HepG2 (cell line): ENCODE results near the gene CSNK1D. TPM values are rescaled to one million over a fixed set of nuclear protein-coding genes. Genes with fewer than 3 reads are reported as not detected.

Experiments
- HNF4A ChIP-seq: sonication (generic); formaldehyde crosslinking; IDR thresholded peaks from 2 replicates; pipeline ENCODE4 v1.4.0; 2020; ENCODE audit warnings: missing genetic modification reagents
- HNRNPL ChIP-seq: fragments of 200-400 bp; formaldehyde crosslinking; IDR thresholded peaks from 2 replicates; pipeline ENCODE4 v1.6.1; 2017; ENCODE audit warnings: mild to moderate bottlenecking, low read depth, low read length
- JARID2 ChIP-seq: sonication (generic); formaldehyde crosslinking; IDR thresholded peaks from 2 replicates; pipeline ENCODE4 v1.8.1; 2023; ENCODE audit warnings: missing genetic modification reagents, inconsistent platforms; ENCODE audit not compliant: insufficient replicate concordance
- TBL1XR1 ChIP-seq: fragments of 150-350 bp; IDR thresholded peaks from 2 replicates; pipeline ENCODE4 v1.6.1; 2014; ENCODE audit warnings: borderline replicate concordance, low read length; ENCODE audit not compliant: partially characterized antibody
- TMF1 ChIP-seq: sonication (generic); formaldehyde crosslinking; IDR thresholded peaks from 2 replicates; pipeline ENCODE4 v1.8.1; 2022; ENCODE audit warnings: low read depth, missing genetic modification reagents
- TOPORS ChIP-seq: sonication (generic); formaldehyde crosslinking; IDR thresholded peaks from 2 replicates; pipeline ENCODE4 v1.8.0; 2023; ENCODE audit warnings: mild to moderate bottlenecking, missing genetic modification reagents
- ZBTB44 ChIP-seq: sonication (generic); formaldehyde crosslinking; IDR thresholded peaks from 2 replicates; pipeline ENCODE4 v1.4.0; 2020; ENCODE audit warnings: missing genetic modification reagents
- ZFP41 ChIP-seq: sonication (generic); formaldehyde crosslinking; IDR thresholded peaks from 2 replicates; pipeline ENCODE4 v1.4.0; 2020; ENCODE audit warnings: mild to moderate bottlenecking, missing genetic modification reagents, borderline replicate concordance
- ZMYM2 ChIP-seq: sonication (generic); formaldehyde crosslinking; IDR thresholded peaks from 2 replicates; pipeline ENCODE4 v1.8.0; 2022; ENCODE audit warnings: mild to moderate bottlenecking, missing genetic modification reagents
- ZNF101 ChIP-seq: sonication (generic); formaldehyde crosslinking; IDR thresholded peaks from 2 replicates; pipeline ENCODE4 v1.4.0; 2020; ENCODE audit warnings: mild to moderate bottlenecking, low read depth, missing genetic modification reagents, borderline replicate concordance
- ZNF350 ChIP-seq: sonication (generic); formaldehyde crosslinking; IDR thresholded peaks from 2 replicates; pipeline ENCODE4 v1.4.0; 2020; ENCODE audit warnings: mild to moderate bottlenecking, low read depth, missing genetic modification reagents, borderline replicate concordance
- ZNF354B ChIP-seq: sonication (generic); formaldehyde crosslinking; IDR thresholded peaks from 2 replicates; pipeline ENCODE4 v1.8.0; 2022; ENCODE audit warnings: mild to moderate bottlenecking, missing genetic modification reagents
- ZNF678 ChIP-seq: sonication (generic); formaldehyde crosslinking; IDR thresholded peaks from 2 replicates; pipeline ENCODE4 v1.4.0; 2020; ENCODE audit warnings: mild to moderate bottlenecking, missing genetic modification reagents
- ZNF776 ChIP-seq: sonication (generic); formaldehyde crosslinking; IDR thresholded peaks from 2 replicates; pipeline ENCODE4 v1.4.0; 2020; ENCODE audit warnings: mild to moderate bottlenecking, missing genetic modification reagents
- polyA plus RNA-seq, 8 experiments: library from polyadenylated mRNA; depleted of rRNA in 3 of 8; stranded (reverse) in 7 of 8; unstranded in 1 of 8; fragments of >200 nt; fragmentation: Illumina TruSeq in 4 of 8; extraction: Trizol in 4 of 8; gene quantifications; 2 replicates each; pipeline versions ENCODE4 v1.2.1 to v1.2.3, GENCODE V29; 2011 to 2016; ENCODE audit warnings: low read depth in 4 of 8, missing spikeins in 1 of 8, mixed read lengths in 1 of 8; ENCODE audit not compliant: insufficient read depth in 1 of 8
- total RNA-seq, 5 experiments: library from RNA; depleted of rRNA; stranded (reverse); fragments of >200 nt; fragmentation: Illumina TruSeq; extraction: Trizol; gene quantifications; 2 replicates each; pipeline ENCODE4 v1.2.3, GENCODE V29; 2016; ENCODE audit warnings: low read depth in 1 of 5
- TF ChIP-seq, protein P1 (sequence below): sonication (generic); formaldehyde crosslinking; IDR thresholded peaks from 2 replicates; pipeline ENCODE4 v1.5.1; 2020; ENCODE audit warnings: missing genetic modification reagents, mild to moderate bottlenecking, borderline replicate concordance
- TF ChIP-seq, protein P2 (sequence below): sonication (generic); formaldehyde crosslinking; IDR thresholded peaks from 2 replicates; pipeline ENCODE4 v1.4.0; 2020; ENCODE audit warnings: missing genetic modification reagents
- TF ChIP-seq, protein P3 (sequence below): sonication (generic); formaldehyde crosslinking; IDR thresholded peaks from 2 replicates; pipeline ENCODE4 v1.4.0; 2020; ENCODE audit warnings: missing genetic modification reagents

The CSNK1D gene
- total and polyA plus RNA-seq, 2 of the 13 experiments (the other 11 are each of a cell fraction or from before 2014, with no cell fraction given) = 31.5 to 128 TPM

DNA sequence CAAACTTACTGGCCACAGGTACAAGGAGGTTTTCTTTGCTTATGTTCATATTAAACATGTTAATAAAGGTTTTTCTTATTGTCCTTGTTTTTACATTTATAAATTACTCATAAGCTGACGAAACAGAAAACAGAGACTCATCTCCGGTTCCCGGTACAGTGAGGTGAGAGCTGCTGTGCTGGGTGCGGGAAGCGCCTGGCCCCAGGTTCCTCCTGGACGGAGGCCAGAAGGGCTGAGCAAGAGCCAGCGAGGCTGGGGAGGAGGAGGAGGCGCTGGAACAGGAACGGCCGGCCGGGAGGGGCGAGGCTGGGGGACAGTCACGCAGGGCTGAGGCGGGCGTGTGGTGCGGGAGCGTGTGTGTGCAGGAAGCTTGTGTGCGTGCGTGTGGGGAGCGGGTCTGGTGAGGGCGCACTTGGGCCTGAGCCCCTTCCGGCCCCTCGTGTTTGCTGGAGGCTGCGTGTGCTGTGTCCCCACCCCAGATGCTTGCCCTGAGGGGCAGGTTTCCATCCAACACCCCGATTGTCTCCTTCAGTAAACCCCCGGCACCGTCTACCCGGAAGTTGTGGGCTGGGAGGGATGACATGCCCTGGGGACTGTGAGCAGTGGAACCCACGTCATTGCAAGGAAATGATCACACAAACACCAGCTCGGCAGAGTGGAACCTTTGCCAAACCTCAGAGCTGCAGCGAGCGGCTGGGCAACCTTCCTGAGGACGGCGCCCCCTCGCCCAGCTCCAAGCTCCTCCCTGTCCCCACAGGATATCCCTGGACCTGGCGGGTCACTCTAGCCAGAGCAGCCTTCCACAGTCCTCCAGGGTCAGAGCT lies 24.4 kb upstream of the CSNK1D start (continued):
- TF ChIP-seq, protein P1, sequence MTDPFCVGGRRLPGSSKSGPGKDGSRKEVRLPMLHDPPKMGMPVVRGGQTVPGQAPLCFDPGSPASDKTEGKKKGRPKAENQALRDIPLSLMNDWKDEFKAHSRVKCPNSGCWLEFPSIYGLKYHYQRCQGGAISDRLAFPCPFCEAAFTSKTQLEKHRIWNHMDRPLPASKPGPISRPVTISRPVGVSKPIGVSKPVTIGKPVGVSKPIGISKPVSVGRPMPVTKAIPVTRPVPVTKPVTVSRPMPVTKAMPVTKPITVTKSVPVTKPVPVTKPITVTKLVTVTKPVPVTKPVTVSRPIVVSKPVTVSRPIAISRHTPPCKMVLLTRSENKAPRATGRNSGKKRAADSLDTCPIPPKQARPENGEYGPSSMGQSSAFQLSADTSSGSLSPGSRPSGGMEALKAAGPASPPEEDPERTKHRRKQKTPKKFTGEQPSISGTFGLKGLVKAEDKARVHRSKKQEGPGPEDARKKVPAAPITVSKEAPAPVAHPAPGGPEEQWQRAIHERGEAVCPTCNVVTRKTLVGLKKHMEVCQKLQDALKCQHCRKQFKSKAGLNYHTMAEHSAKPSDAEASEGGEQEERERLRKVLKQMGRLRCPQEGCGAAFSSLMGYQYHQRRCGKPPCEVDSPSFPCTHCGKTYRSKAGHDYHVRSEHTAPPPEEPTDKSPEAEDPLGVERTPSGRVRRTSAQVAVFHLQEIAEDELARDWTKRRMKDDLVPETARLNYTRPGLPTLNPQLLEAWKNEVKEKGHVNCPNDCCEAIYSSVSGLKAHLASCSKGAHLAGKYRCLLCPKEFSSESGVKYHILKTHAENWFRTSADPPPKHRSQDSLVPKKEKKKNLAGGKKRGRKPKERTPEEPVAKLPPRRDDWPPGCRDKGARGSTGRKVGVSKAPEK (CRISPR knock-in tag) = no peak; the same call in 1 of the 2 replicates
- TF ChIP-seq, protein P2, sequence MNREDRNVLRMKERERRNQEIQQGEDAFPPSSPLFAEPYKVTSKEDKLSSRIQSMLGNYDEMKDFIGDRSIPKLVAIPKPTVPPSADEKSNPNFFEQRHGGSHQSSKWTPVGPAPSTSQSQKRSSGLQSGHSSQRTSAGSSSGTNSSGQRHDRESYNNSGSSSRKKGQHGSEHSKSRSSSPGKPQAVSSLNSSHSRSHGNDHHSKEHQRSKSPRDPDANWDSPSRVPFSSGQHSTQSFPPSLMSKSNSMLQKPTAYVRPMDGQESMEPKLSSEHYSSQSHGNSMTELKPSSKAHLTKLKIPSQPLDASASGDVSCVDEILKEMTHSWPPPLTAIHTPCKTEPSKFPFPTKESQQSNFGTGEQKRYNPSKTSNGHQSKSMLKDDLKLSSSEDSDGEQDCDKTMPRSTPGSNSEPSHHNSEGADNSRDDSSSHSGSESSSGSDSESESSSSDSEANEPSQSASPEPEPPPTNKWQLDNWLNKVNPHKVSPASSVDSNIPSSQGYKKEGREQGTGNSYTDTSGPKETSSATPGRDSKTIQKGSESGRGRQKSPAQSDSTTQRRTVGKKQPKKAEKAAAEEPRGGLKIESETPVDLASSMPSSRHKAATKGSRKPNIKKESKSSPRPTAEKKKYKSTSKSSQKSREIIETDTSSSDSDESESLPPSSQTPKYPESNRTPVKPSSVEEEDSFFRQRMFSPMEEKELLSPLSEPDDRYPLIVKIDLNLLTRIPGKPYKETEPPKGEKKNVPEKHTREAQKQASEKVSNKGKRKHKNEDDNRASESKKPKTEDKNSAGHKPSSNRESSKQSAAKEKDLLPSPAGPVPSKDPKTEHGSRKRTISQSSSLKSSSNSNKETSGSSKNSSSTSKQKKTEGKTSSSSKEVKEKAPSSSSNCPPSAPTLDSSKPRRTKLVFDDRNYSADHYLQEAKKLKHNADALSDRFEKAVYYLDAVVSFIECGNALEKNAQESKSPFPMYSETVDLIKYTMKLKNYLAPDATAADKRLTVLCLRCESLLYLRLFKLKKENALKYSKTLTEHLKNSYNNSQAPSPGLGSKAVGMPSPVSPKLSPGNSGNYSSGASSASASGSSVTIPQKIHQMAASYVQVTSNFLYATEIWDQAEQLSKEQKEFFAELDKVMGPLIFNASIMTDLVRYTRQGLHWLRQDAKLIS (CRISPR knock-in tag) = no peak
- TF ChIP-seq HNRNPL = peak; percentile 89; the same call in 1 of the 2 replicates
- peak; percentile 65 for TF ChIP-seq JARID2 (CRISPR knock-in tag)
- TF ChIP-seq TMF1 (CRISPR knock-in tag) = no peak
- no peak for TF ChIP-seq TBL1XR1
- TF ChIP-seq TOPORS (CRISPR knock-in tag) = no peak
- no peak for TF ChIP-seq ZNF776
- TF ChIP-seq ZNF678 (CRISPR knock-in tag) = no peak
- TF ChIP-seq, protein P3, sequence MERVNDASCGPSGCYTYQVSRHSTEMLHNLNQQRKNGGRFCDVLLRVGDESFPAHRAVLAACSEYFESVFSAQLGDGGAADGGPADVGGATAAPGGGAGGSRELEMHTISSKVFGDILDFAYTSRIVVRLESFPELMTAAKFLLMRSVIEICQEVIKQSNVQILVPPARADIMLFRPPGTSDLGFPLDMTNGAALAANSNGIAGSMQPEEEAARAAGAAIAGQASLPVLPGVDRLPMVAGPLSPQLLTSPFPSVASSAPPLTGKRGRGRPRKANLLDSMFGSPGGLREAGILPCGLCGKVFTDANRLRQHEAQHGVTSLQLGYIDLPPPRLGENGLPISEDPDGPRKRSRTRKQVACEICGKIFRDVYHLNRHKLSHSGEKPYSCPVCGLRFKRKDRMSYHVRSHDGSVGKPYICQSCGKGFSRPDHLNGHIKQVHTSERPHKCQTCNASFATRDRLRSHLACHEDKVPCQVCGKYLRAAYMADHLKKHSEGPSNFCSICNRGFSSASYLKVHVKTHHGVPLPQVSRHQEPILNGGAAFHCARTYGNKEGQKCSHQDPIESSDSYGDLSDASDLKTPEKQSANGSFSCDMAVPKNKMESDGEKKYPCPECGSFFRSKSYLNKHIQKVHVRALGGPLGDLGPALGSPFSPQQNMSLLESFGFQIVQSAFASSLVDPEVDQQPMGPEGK (CRISPR knock-in tag) = peak; percentile 70
- TF ChIP-seq ZMYM2 (CRISPR knock-in tag) = no peak; the same call in 1 of the 2 replicates
- TF ChIP-seq ZNF350 (CRISPR knock-in tag) = peak; percentile 61
- no peak for TF ChIP-seq ZNF101 (CRISPR knock-in tag)
- TF ChIP-seq HNF4A (CRISPR knock-in tag) = no peak
- TF ChIP-seq ZBTB44 = 0 out of 2 replicates have a peak, but pooled peaks have one; percentile 9
- 0 out of 2 replicates have a peak, but pooled peaks have one; percentile 85 for TF ChIP-seq ZFP41 (CRISPR knock-in tag)
- TF ChIP-seq ZNF354B = no peak
